SK-N-MC (cell line): ENCODE results near the gene ESRRB.

Source experiments
- EZH2 ChIP-seq: fragments of 200-600 bp; sonication (generic); IDR thresholded peaks from one replicate; pipeline ENCODE4 v1.6.1; 2017; ENCODE audit warnings: antibody characterized with exemption
- FOXP2 ChIP-seq: optimal IDR thresholded peaks from 2 replicates; pipeline ENCODE3; 2011; ENCODE audit warnings: mild to moderate bottlenecking, moderate library complexity; ENCODE audit not compliant: insufficient read depth; ENCODE audit errors: extremely low read length, control extremely low read depth
- POLR2AphosphoS5 ChIP-seq: IDR thresholded peaks from 2 replicates; pipeline ENCODE4 v1.6.1; 2012; ENCODE audit warnings: mild to moderate bottlenecking, low read depth, low read length, borderline replicate concordance

GRCh38 chr14:76500011-76500410 lies 124.1 kb downstream of the ESRRB start:
- TF ChIP-seq EZH2 (no peak), POLR2AphosphoS5 (no peak), FOXP2 (no peak)
